ENCODE measurements around the gene CNIH3.
"Not testable (repeated sequence)": the region's sequence is repeated elsewhere in the genome, so short reads cannot be mapped to it uniquely, and the experiment has no call there.

Gene CNIH3

DNA sequence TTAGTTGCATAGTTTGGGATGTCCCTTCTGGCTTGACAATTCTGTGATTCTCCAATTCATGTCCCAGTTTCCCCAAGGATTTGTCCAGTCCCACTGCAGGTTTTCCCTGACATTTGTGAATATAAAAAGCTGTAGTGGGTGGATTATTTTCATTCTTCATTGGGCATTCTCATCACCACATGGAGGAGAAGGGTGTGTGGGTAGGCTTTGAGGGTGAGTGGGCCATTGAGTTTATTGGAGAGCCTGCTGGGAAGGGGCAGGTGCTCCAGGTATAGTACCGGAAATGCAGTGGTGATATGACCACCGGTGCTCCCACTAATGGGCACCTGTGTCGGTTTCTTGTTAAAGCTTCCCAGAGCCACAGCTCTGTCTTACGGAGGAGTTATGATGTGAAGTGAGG, 74.5 kb downstream of the CNIH3 start:
- DNase-seq = no peak

- DNase-seq = no peak
Measured at GRCh38 chr1:224691148-224691925, 75.2 kb downstream of the CNIH3 start.

- no peak for DNase-seq
Measured at GRCh38 chr1:224694969-224695368, 78.9 kb downstream of the CNIH3 start.

DNA sequence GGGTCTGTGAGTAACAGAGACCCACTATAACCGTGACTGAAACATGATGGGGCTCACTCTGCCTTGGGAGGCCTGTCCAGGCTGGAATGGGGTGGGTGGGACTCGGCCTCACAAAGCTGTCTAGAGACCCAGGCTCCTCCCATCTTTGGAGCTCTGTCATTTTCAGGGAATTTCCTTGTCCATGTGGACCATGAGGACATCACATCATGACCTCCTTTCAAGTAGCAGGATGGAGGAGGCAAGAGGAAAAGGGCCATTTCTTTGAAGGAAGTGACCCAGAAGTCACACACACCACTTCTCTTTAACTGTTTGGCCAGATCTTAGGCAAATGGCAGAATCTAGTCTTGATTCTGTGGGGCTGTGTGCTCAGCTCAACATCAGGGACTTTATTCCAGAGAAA, 79.9 kb downstream of the CNIH3 start:
- DNase-seq = no peak

- no peak for DNase-seq
Measured at GRCh38 chr1:224696891-224697765, 81.0 kb downstream of the CNIH3 start.

- no peak for DNase-seq
Measured at GRCh38 chr1:224698015-224698451, 81.9 kb downstream of the CNIH3 start.

DNA sequence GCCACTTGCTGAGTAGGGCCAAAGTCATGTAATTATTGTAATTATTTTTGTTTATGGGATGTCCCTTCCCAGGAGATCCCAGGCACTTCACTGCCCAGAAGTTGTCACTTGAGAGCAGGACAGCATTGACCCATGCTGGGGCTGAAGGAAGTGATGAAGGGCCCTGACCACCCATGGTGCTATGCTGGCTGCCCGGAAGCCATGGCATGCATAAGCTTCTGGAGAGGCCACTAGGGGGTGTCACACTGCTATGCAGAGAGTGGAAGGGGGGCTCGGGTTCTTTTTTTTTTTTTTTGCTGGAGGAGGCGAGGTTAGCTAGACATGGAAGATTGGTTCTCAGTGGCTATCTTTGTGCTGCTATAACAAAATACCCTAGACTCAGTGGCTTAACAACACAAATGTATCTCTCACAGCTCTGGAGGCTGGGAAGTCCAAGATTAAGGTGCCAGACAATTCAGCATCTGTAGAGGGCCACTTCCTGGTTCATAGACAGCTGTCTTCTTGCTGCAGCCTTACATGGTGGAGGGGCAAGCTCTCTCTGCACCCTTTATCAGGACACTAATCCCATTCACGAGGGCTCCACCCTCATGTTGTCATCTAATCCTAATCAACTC, 84.9 kb downstream of the CNIH3 start:
- DNase-seq = peak in 1 of 2 experiments; percentile 38

DNA sequence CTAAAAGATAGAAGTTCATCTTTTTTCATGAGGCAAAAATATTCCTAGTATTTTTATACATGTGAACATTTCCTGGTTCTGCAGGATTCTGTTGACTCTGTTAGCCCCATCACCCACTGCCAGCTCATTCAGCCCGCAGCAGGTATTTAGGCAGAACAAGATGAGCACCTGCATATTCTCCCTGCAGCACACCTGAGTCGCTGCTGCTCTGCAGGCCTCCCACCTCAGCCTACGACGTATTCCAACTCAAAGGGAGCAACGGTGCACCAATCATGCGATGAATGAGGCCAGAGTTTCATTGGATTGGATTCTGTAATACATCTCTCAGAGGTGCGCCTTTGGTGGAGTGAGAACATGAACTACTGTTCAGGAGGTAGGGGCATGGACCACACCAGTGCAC, 87.6 kb downstream of the CNIH3 start:
- peak in 1 of 2 experiments; percentile 9 for DNase-seq

- DNase-seq = peak in 1 of 2 experiments; percentile 28
Measured at GRCh38 chr1:224704107-224704735, 88.1 kb downstream of the CNIH3 start.

DNA sequence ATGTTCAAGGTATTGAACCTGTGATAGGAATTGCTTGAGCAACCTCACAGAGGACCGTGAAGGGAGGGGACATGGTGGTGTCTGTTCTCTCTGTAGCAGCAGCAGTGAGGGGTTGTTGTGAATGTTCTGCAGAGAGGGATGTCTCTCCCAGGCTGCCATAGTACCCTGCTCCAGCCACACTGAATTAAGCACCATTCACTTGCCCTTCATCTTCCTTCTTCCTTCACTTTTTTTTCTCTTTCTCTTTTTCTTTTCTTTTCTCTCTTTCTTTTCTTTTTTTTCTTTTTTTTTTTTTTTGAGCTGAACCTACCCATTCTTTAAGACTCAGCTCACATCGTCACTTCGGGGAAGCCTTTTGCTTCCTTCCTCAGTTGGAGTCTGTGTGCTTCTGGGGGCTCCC, 89.5 kb downstream of the CNIH3 start:
- no peak for DNase-seq

DNA sequence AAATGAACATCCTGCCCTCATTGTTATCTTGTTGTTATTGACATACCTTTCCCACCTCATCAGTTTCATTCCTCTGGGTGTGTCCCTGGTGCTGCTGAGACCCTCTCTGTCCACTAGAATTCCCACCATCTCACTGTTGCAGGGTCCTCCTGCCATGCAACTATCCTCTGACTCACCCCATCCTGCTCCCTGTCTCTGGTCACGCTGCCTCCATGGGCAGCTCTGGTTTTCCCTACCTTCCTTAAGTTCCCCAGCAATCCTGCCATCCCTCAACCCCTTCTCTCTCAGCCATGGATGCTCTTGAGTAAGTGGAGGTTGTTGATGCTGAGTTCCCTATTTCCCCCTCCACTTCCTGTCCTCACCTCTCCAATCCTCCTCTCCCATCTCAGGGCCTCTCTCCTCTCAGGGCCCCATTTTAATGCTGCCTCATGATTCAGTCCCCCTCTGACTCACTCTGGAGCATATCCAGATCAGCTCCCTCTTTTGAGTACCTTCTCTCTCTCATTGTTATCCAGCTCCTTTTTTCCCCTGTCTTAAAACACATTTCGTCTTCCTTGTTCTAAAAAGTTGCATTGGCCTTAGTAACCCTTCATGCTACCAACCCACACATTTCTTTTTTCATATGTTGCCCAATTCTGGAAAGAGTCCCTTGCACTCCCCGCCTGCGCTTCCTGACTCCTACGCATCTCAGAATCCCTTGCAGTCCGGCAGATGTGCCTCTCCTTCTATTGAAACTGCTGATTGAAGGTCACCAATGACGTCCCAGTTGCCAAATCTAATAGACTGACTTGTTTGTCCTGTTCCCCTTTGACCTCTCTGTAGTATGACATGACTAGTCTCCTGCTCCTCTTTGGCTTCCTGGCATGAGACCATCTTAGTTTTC, 92.0 kb downstream of the CNIH3 start:
- no peak for DNase-seq

GRCh38 chr1:224710196-224710595, 94.1 kb downstream of the CNIH3 start:
- DNase-seq = no peak

DNA sequence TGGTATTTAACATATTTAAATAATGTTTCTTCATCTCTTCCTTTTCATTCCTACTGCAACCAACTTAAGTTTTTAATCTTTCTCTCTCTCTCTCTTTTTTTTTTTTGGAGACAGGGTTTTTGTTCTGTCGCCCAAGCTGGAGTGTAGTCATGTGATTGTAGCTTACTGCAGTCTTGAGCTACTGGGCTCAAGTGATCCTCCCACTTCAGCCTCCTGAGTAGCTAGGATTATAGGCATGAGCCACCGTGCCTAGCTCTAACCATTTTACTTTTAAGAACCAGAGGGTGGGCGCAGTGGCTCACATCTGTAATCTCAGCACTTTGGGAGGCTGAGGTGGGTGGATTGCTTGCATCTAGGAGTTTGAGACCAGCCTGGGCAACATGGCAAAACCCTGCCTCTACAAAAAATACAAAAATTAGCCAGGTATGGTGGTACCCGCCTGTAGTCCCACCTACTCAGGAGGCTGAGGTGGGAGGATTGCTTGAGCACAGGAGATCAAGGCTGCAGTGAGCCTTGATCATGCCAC, 95.2 kb downstream of the CNIH3 start:
- DNase-seq = not testable (repeated sequence)

- no peak for DNase-seq
Measured at GRCh38 chr1:224711876-224712275, 95.8 kb downstream of the CNIH3 start.

DNA sequence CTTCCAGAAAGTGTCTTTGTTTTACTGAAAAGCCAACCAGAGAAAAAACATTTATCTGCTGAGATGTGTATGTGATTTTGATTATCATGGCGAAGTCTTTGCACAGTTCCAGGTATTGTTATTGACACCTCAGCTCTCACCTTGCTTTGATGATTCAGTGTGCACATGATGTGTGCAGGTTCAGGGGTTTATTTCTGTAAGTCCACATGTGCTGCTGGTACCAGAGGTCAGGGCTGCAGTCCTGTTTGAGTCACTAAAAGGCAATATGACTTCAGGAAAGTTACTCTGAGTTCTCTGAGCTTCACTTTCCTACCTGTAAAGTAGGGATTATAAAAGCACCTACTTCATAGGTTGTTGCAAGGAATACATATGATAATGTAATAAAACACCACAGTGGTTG, 97.1 kb downstream of the CNIH3 start:
- DNase-seq = no peak

GRCh38 chr1:224714553-224714952, 98.4 kb downstream of the CNIH3 start:
- no peak for DNase-seq

DNA sequence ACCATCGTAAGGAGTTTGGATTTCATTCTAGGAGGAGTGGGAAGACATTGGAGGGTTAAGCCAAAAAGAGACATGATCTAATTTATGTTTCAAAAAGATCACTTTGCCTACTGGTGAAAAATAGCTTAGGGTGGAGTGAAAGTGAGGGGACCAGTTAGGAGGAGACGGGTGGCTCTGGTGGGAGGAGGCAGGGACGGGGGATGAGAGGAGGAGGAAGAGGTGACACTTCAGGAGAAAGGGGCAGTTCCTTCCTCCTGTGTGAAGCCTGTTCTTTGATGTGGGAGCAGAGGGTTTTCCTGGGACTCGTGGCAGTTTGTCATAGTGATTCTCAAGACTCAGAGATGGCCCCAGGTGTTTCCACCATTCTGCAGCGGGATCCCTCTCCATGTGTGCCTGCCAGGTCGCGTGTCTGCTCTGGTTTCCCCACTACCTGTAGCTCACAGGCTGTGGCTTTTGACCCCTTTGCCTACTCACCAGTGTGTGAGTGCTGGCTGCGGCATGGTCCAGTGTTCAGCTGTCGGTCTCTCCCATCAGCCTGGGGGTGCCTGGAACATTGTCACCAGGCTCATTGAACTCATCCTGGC, 102.4 kb downstream of the CNIH3 start:
- DNase-seq = no peak

DNA sequence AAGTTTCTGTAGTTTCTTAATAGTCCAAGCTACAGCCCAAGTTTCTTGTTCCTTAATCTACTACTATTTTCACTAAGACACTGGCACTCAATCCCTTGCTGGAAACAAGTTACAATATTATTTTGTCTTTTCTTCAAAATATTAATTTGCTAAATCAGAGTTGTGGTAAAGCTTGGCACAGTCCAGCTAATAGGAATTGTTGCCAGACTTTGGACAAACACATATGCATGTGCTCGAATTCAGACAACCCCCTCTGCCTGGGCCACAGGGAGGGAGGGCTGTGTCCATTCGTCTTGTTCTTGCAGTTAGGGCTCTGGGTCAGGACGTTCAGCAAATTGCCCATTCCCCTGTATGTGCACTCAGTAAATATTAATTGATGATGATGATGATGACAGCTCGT, 103.6 kb downstream of the CNIH3 start:
- no peak for DNase-seq

- no peak for DNase-seq
Measured at GRCh38 chr1:224720216-224720615, 104.1 kb downstream of the CNIH3 start.

GRCh38 chr1:224721000-224721399, 104.9 kb downstream of the CNIH3 start:
- no peak for DNase-seq

DNA sequence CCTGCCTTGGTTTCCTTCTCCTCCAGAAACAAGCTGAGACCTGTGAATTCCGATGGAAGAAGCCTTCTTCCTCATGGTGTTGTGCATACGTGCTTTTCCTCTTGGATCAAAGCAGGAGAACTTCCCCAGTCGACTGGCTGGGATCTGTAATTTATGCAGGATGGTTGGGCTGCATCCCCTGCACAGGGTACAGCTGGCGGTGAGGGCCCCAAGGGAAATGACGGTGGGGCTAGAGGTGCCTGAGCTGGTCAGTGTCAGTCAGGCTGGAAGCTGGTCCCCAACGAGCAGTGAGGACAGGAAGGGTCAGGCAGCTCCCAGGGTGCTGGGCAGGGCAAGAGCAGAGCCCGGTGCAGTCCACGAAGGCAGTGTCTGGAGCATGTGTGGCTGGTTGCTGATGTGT, 106.7 kb downstream of the CNIH3 start:
- peak in 1 of 2 experiments; percentile 14 for DNase-seq

Measured in NCI-H526 (cell line).